Uterus (tissue), 2 donors: ENCODE results near the gene YJEFN3.

Source experiments
- CTCF ChIP-seq, 4 experiments: fragments of 200-600 bp in 2 of 4; fragments of 450-650 bp in 2 of 4; sonication (generic) in 2 of 4; IDR thresholded peaks; one replicate each; pipeline ENCODE4 v1.5.1; 2016 to 2019; ENCODE audit warnings: antibody characterized with exemption in 4 of 4, mild to moderate bottlenecking in 2 of 4, moderate library complexity in 1 of 4
- POLR2A ChIP-seq, 2 donors: fragments of 450-650 bp; IDR thresholded peaks; one replicate each; pipeline ENCODE4 v1.6.1; 2016; ENCODE audit warnings: antibody characterized with exemption in 2 of 2, mild to moderate bottlenecking in 1 of 2, moderate library complexity in 1 of 2

GRCh38 chr19:19550485-19550929, 21.8 kb downstream of the YJEFN3 start:
- TF ChIP-seq CTCF (IDR thresholded peaks at IDR 0.05) (no peak), POLR2A (IDR thresholded peaks at IDR 0.05) (no peak)
